UCSD-AML1 (cell line): ENCODE results near the gene RNF14.
"Not testable (repeated sequence)": the region's sequence is repeated elsewhere in the genome, so short reads cannot be mapped to it uniquely, and the experiment has no call there.

Source experiments
- DNase-seq: peaks from one replicate; lab custom pipeline; 2025; ENCODE audit not compliant: unreplicated experiment; lab: John Stamatoyannopoulos, UW

RNF14 gene

GRCh38 chr5:142013734-142014521 is 45.0 kb downstream of the RNF14 start:
- DNase-seq, result no peak

GRCh38 chr5:142014911-142015584 is 46.1 kb downstream of the RNF14 start:
- DNase-seq, result peak; percentile 24

GRCh38 chr5:142015781-142016533 is 47.1 kb downstream of the RNF14 start:
- peak; percentile 59 for DNase-seq

GRCh38 chr5:142016556-142016955 is 47.7 kb downstream of the RNF14 start:
- no peak for DNase-seq

GRCh38 chr5:142017832-142018427 is 49.0 kb downstream of the RNF14 start:
- DNase-seq, result no peak

GRCh38 chr5:142020122-142020659 is 51.3 kb downstream of the RNF14 start:
- DNase-seq, result no peak

- DNase-seq, result no peak
Measured at GRCh38 chr5:142023836-142024235, 54.9 kb downstream of the RNF14 start.

- DNase-seq, result peak; percentile 83
Measured at GRCh38 chr5:142024771-142025304, 55.9 kb downstream of the RNF14 start.

- DNase-seq, result no peak
Measured at GRCh38 chr5:142025637-142026036, 56.7 kb downstream of the RNF14 start.

- DNase-seq, result no peak
Measured at GRCh38 chr5:142032150-142032549, 63.2 kb downstream of the RNF14 start.

GRCh38 chr5:142032747-142033631 is 64.1 kb downstream of the RNF14 start:
- no peak for DNase-seq

GRCh38 chr5:142033632-142034567 is 65.0 kb downstream of the RNF14 start:
- DNase-seq, result not testable (repeated sequence)

GRCh38 chr5:142034994-142035393 is 66.1 kb downstream of the RNF14 start:
- no peak for DNase-seq

- DNase-seq, result no peak
Measured at GRCh38 chr5:142036918-142037317, 68.0 kb downstream of the RNF14 start.

- not testable (repeated sequence) for DNase-seq
Measured at GRCh38 chr5:142037599-142037998, 68.7 kb downstream of the RNF14 start.

- no peak for DNase-seq
Measured at GRCh38 chr5:142038735-142039134, 69.8 kb downstream of the RNF14 start.
